SJCRH30 (cell line): ENCODE results near the gene PCED1B. TPM values are rescaled to one million over a fixed set of nuclear protein-coding genes. Genes with fewer than 3 reads are reported as not detected.
"Not testable (repeated sequence)": the region's sequence is repeated elsewhere in the genome, so short reads cannot be mapped to it uniquely, and the experiment has no call there.

Source experiments
- DNase-seq, 2 experiments: peaks; one replicate each; pipeline ENCODE4 v3.0.0-alpha.2; 2015 to 2020
- H3K27ac ChIP-seq: fragments of 250-450 bp; sonication (Bioruptor Pico); 2 replicates; pipeline ENCODE4 v1.5.1; 2020; ENCODE audit warnings: mild to moderate bottlenecking, moderate library complexity
- H3K27me3 ChIP-seq: fragments of 250-450 bp; sonication (Bioruptor Pico); 2 replicates; pipeline ENCODE4 v1.5.1; 2020; ENCODE audit warnings: mild to moderate bottlenecking, moderate library complexity
- H3K36me3 ChIP-seq: fragments of 250-450 bp; sonication (Bioruptor Pico); 2 replicates; pipeline ENCODE4 v1.5.1; 2020; ENCODE audit warnings: mild to moderate bottlenecking, moderate library complexity
- H3K4me1 ChIP-seq: fragments of 250-450 bp; sonication (Bioruptor Pico); 2 replicates; pipeline ENCODE4 v1.5.1; 2020; ENCODE audit warnings: mild to moderate bottlenecking, moderate library complexity
- H3K4me3 ChIP-seq: fragments of 250-450 bp; sonication (Bioruptor Pico); 2 replicates; pipeline ENCODE4 v1.5.1; 2020; ENCODE audit warnings: mild to moderate bottlenecking, moderate library complexity
- H3K9me3 ChIP-seq: fragments of 250-450 bp; sonication (Bioruptor Pico); replicated peaks from 2 replicates; pipeline ENCODE4 v1.5.1; 2020; ENCODE audit warnings: mild to moderate bottlenecking, moderate library complexity
- total RNA-seq: library from RNA; depleted of rRNA; stranded (reverse); fragments of >200 nt; shearing (Covaris generic); gene quantifications from 2 replicates; pipeline ENCODE4 v1.2.3, GENCODE V29; 2014

The PCED1B gene
- total RNA-seq, 1 experiment from 2014 or later: not detected

- Histone ChIP-seq H3K27ac (no peak overlapping the region), H3K9me3 (no peaks in the 10 kb centered on the region; the same call in 1 of the 2 replicates), H3K27me3 (no peaks in the 10 kb centered on the region), H3K4me3 (no peak overlapping the region), H3K36me3 (no peaks in the 10 kb centered on the region), H3K4me1 (no peaks in the 10 kb centered on the region)
- DNase-seq: no peak
Observed at GRCh38 chr12:47205532-47206449, 126.4 kb downstream of the PCED1B start.

DNA sequence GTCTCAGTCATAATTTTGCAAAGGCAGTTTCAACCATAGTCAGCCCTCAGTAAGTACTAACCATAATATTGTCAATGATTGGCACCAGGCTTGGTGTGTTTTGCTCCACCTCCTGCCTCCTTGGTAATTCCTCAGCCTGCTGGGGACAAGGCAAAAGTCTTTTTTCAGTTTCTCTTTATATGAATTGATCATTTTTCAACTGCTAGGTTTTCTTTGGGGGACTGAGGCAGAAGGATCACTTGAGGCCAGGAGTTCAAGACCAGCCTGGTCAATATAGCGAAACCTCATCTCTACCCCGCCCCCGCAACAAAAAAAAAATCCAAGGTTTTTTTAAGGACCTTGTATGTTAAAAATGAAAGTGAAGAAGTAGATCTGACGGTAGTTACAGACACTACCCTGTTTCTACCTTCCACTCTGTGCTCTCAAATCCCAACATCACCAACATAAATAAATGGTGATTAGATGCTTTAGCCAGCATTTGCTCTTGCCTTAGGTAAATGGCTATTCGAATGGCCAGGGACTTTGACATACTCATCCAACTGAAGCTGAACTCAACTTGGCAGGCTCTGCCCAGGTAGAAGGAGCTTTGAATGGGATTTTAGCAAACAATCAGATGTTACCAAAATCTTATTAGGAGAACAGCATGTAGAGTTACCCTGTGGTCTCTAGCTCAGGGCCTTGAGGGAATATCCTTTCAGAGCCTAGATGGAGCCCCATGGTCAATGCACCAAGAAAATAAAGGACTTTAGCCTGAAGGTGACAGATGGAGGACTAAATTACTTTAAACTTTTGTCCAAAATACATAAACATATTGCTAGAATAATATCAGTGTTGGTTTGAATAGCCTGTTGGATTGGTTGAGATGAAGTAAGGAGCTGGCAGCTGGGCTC, 127.3 kb downstream of the PCED1B start:
- H3K4me1 ChIP-seq: no peaks in the 10 kb centered on the region
- no peak for DNase-seq
- no peaks in the 10 kb centered on the region for H3K27me3 ChIP-seq
- H3K27ac ChIP-seq: no peak overlapping the region
- no peaks in the 10 kb centered on the region; the same call in 1 of the 2 replicates for H3K9me3 ChIP-seq
- no peak overlapping the region for H3K4me3 ChIP-seq
- no peaks in the 10 kb centered on the region for H3K36me3 ChIP-seq

- no peaks in the 10 kb centered on the region for H3K27me3 ChIP-seq
- H3K9me3 ChIP-seq: no peaks in the 10 kb centered on the region
- H3K27ac ChIP-seq: no peak overlapping the region
- H3K4me3 ChIP-seq: no peak overlapping the region
- DNase-seq: no peak
- H3K36me3 ChIP-seq: no peaks in the 10 kb centered on the region
- no peaks in the 10 kb centered on the region for H3K4me1 ChIP-seq
Observed at GRCh38 chr12:47207340-47207717, 127.9 kb downstream of the PCED1B start.

DNA sequence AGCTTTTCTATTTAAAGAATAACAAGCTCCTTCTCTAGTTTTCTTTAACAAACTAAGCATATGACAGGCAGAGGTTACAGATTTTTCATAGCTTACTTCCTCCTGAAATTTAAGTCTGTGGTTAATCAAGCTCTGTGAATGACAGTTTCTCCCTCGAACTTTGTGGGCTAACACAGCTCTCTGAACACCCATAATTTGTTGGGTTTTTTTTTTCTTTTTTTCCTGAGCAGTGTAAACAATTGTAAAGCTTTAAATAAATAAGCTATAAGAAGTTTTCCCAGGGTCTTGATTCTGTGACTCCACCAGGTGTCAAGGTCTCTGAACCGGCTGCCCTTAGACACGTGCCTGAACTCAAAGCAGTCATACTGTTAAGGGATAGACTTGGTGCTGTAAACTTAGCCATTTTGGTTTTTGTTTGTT, 128.4 kb downstream of the PCED1B start:
- no peaks in the 10 kb centered on the region for H3K4me1 ChIP-seq

DNA sequence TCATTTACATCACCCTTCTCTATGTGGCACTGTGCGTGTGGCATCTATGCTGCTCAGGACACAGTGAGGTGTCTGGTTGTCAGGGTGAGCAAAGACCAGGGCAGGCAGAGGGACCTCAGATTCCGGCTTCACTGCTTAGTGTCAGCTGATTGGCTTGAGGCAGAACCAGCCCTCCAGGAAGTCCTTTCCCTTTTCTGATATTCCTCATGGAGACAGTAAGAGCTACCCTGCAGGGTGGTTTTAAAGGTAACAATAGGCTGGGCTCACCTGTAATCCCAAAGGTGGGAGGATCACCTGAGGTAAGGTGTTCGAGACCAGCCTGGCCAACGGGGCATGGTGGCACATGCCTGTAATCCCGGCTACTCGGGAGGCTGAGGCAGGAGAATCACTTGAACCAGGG, 129.6 kb downstream of the PCED1B start:
- no peak overlapping the region for H3K27ac ChIP-seq
- no peaks in the 10 kb centered on the region for H3K27me3 ChIP-seq
- H3K4me1 ChIP-seq: no peaks in the 10 kb centered on the region
- no peaks in the 10 kb centered on the region for H3K9me3 ChIP-seq
- no peak for DNase-seq
- no peaks in the 10 kb centered on the region for H3K36me3 ChIP-seq
- no peak overlapping the region for H3K4me3 ChIP-seq

More for the DNA sequence above, 128.4 kb downstream of the PCED1B start:
- Histone ChIP-seq H3K27me3 (no peaks in the 10 kb centered on the region), H3K27ac (no peak overlapping the region), H3K4me3 (no peak overlapping the region), H3K9me3 (no peaks in the 10 kb centered on the region), H3K36me3 (no peaks in the 10 kb centered on the region)
- no peak for DNase-seq

- H3K4me3 ChIP-seq: no peak overlapping the region
- no peaks in the 10 kb centered on the region for H3K36me3 ChIP-seq
- H3K27me3 ChIP-seq: no peaks in the 10 kb centered on the region
- no peak for DNase-seq
- H3K27ac ChIP-seq: no peak overlapping the region
- no peaks in the 10 kb centered on the region for H3K9me3 ChIP-seq
- no peaks in the 10 kb centered on the region for H3K4me1 ChIP-seq
Observed at GRCh38 chr12:47210776-47211175, 131.4 kb downstream of the PCED1B start.

- Histone ChIP-seq H3K4me3 (no peak overlapping the region), H3K9me3 (no peaks in the 10 kb centered on the region), H3K36me3 (no peaks in the 10 kb centered on the region), H3K27me3 (no peaks in the 10 kb centered on the region), H3K4me1 (no peaks in the 10 kb centered on the region), H3K27ac (no peak overlapping the region)
- DNase-seq: no peak
Observed at GRCh38 chr12:47212701-47213039, 133.2 kb downstream of the PCED1B start.

DNA sequence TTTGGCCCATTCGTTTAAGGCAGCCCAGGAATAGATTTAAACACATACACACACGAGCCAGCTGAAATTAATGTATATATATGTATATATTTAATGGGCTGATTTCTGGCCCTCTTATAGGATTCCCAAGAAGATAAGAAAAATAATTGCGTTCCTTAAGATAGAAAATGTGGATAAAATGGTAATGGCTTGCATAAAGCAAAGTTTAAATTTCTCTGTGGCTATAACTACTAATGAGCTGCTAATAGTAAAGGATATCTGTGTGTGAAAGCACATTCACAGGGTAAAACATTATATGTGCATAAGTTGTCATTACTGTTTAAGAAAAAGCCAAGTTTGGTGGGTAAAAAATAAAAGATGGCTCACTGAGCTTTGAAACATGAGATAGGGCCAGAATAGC, 134.0 kb downstream of the PCED1B start:
- Histone ChIP-seq H3K9me3 (no peaks in the 10 kb centered on the region), H3K4me3 (no peak overlapping the region), H3K36me3 (no peaks in the 10 kb centered on the region), H3K4me1 (no peaks in the 10 kb centered on the region), H3K27ac (no peak overlapping the region), H3K27me3 (no peaks in the 10 kb centered on the region)
- no peak for DNase-seq

DNA sequence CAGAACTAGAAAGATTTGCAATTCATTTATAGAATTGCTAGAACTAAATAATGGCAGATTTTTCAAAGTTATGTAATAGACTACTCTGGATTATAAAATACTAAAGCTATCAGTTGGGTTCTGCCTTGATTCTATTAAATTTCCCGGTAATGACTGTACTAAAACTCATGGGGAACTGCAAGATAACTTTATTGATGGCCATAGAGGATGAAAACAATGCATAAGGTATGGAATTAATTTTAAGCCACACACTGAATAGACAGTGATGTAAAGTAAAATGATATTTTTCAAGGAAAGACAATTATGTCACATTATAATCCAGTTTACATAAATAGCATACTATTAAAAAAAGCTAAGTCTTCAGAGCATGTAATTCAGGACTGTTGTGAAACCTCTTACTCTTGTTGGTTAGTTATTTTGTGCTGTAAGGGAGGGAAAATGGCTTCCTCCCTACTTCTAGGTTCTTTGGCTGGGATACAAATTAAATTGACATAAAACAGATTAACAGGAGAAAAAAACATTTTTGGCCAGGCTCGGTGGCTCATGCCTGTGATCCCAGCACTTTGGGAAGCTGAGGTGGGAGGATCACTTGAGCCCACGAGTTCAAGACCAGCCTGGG, 134.7 kb downstream of the PCED1B start:
- no peaks in the 10 kb centered on the region for H3K9me3 ChIP-seq
- no peak for DNase-seq
- H3K27ac ChIP-seq: no peak overlapping the region
- H3K4me1 ChIP-seq: no peaks in the 10 kb centered on the region
- no peak overlapping the region for H3K4me3 ChIP-seq
- H3K36me3 ChIP-seq: no peaks in the 10 kb centered on the region
- H3K27me3 ChIP-seq: no peaks in the 10 kb centered on the region

- H3K9me3 ChIP-seq: no peaks in the 10 kb centered on the region
- no peak overlapping the region for H3K27ac ChIP-seq
- H3K4me3 ChIP-seq: no peak overlapping the region
- H3K4me1 ChIP-seq: no peaks in the 10 kb centered on the region
- DNase-seq: no peak
- H3K27me3 ChIP-seq: no peaks in the 10 kb centered on the region
- no peaks in the 10 kb centered on the region for H3K36me3 ChIP-seq
Observed at GRCh38 chr12:47214771-47215170, 135.3 kb downstream of the PCED1B start.

GRCh38 chr12:47216150-47216677, 136.8 kb downstream of the PCED1B start:
- Histone ChIP-seq H3K4me1 (no peaks in the 10 kb centered on the region), H3K4me3 (no peak overlapping the region), H3K27ac (no peak overlapping the region), H3K36me3 (no peaks in the 10 kb centered on the region), H3K9me3 (no peaks in the 10 kb centered on the region), H3K27me3 (no peaks in the 10 kb centered on the region)
- DNase-seq: no peak

- not testable (repeated sequence) for H3K9me3 ChIP-seq, H3K4me3 ChIP-seq, H3K27ac ChIP-seq, H3K27me3 ChIP-seq, H3K36me3 ChIP-seq, H3K4me1 ChIP-seq, DNase-seq
Observed at GRCh38 chr12:47217595-47217869, 138.1 kb downstream of the PCED1B start.

- Histone ChIP-seq H3K27ac (no peak overlapping the region), H3K36me3 (no peaks in the 10 kb centered on the region), H3K9me3 (no peaks in the 10 kb centered on the region), H3K4me3 (no peak overlapping the region), H3K27me3 (no peaks in the 10 kb centered on the region), H3K4me1 (no peaks in the 10 kb centered on the region)
- DNase-seq: no peak
Observed at GRCh38 chr12:47218191-47218654, 138.8 kb downstream of the PCED1B start.

GRCh38 chr12:47219243-47219642, 139.8 kb downstream of the PCED1B start:
- no peaks in the 10 kb centered on the region for H3K36me3 ChIP-seq
- no peak for DNase-seq

More at GRCh38 chr12:47219243-47219642, 139.8 kb downstream of the PCED1B start:
- no peak overlapping the region for H3K27ac ChIP-seq
- no peak overlapping the region for H3K4me3 ChIP-seq
- no peaks in the 10 kb centered on the region for H3K9me3 ChIP-seq
- no peaks in the 10 kb centered on the region for H3K27me3 ChIP-seq
- peaks cover 8% of the 10 kb centered on the region for H3K4me1 ChIP-seq
